GM19467 (cell line): Measurements from ENCODE around the gene CADM1.

Experiments used
- ATAC-seq: cut with Tn5 transposase; IDR thresholded peaks from one replicate; pipeline ENCODE4 v1.9.1; 2021; ENCODE audit warnings: mild to moderate bottlenecking, moderate library complexity; ENCODE audit not compliant: unreplicated experiment

The CADM1 gene

GRCh38 chr11:115452241-115452640, 52.0 kb downstream of the CADM1 start:
- ATAC-seq: no peak

GRCh38 chr11:115450519-115450918, 53.7 kb downstream of the CADM1 start:
- ATAC-seq: no peak

GRCh38 chr11:115447273-115447864, 56.8 kb downstream of the CADM1 start:
- no peak for ATAC-seq

- ATAC-seq: no peak
Measured at GRCh38 chr11:115446214-115446613, 58.0 kb downstream of the CADM1 start.

GRCh38 chr11:115444542-115444941, 59.7 kb downstream of the CADM1 start:
- no peak for ATAC-seq

- ATAC-seq: no peak
Measured at GRCh38 chr11:115439969-115440540, 64.2 kb downstream of the CADM1 start.

GRCh38 chr11:115439385-115439784, 64.8 kb downstream of the CADM1 start:
- no peak for ATAC-seq

GRCh38 chr11:115437902-115438575, 66.2 kb downstream of the CADM1 start:
- no peak for ATAC-seq

- ATAC-seq: no peak
Measured at GRCh38 chr11:115430345-115430744, 73.9 kb downstream of the CADM1 start.

- ATAC-seq: no peak
Measured at GRCh38 chr11:115428306-115428705, 75.9 kb downstream of the CADM1 start.

- no peak for ATAC-seq
Measured at GRCh38 chr11:115425816-115426215, 78.4 kb downstream of the CADM1 start.

- ATAC-seq: no peak
Measured at GRCh38 chr11:115425250-115425649, 79.0 kb downstream of the CADM1 start.

- no peak for ATAC-seq
Measured at GRCh38 chr11:115423728-115424459, 80.3 kb downstream of the CADM1 start.

- no peak for ATAC-seq
Measured at GRCh38 chr11:115421992-115422689, 82.1 kb downstream of the CADM1 start.

- ATAC-seq: no peak
Measured at GRCh38 chr11:115421352-115421991, 82.7 kb downstream of the CADM1 start.

- no peak for ATAC-seq
Measured at GRCh38 chr11:115420505-115420904, 83.7 kb downstream of the CADM1 start.

- ATAC-seq: no peak
Measured at GRCh38 chr11:115418626-115419025, 85.6 kb downstream of the CADM1 start.

GRCh38 chr11:115418081-115418480, 86.1 kb downstream of the CADM1 start:
- no peak for ATAC-seq

- ATAC-seq: no peak
Measured at GRCh38 chr11:115411120-115411519, 93.1 kb downstream of the CADM1 start.

- ATAC-seq: no peak
Measured at GRCh38 chr11:115409691-115410220, 94.5 kb downstream of the CADM1 start.
